ENCODE results near the gene GPRC5C. TPM values are rescaled to one million over a fixed set of nuclear protein-coding genes. Genes with fewer than 3 reads are reported as not detected.

GPRC5C gene
- total RNA-seq, 1 donor, result 2.9 TPM

DNA sequence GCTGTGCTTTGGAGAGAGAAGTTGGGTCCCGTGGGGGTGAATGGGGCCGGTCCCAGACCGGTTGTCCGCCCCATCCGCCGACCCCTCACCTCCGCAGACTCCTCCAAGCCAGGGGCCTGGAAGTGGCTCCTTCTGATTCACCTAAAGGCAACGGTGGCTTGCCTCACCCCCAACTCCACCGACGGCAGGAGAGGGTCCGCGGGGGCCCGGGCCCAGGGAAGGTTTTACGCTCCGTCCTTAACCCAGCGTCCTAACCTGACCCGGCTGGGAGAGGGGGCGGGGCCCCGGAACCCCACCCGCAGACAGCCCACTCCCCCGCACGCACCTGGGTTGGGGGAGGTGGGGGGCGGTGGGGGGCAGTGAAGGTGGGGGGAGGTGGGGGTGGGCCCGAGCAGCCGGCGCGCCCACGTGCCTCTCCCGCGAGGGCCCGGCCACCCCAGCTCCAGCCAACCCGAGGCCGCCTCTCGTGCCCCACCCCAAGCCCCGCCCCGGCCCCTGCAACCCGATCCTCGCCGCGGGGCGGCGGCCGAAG, 21.8 kb downstream of the GPRC5C start:
- H3K4me1 ChIP-seq (ENCODE audit: insufficient read depth, low read length), result peaks cover 4% of the 10 kb centered on the region
- H3K9me3 ChIP-seq (ENCODE audit: low read depth, low read length), result no peaks in the 10 kb centered on the region
- H3K27me3 ChIP-seq (ENCODE audit: insufficient read depth, low read length), result peaks cover 10% of the 10 kb centered on the region
- no peak overlapping the region for H3K4me2 ChIP-seq (ENCODE audit: insufficient read depth, low read length)
- H3K4me3 ChIP-seq (ENCODE audit: insufficient read depth, low read length), result no peak overlapping the region
- H4K20me1 ChIP-seq (ENCODE audit: insufficient read depth, low read length), result no peaks in the 10 kb centered on the region
- H3K27ac ChIP-seq (ENCODE audit: low read depth, low read length), result no peak overlapping the region
- DNase-seq (ENCODE audit: insufficient read length, low spot score, missing footprints), result no peak
- H2AFZ ChIP-seq (ENCODE audit: low read length), result no peak overlapping the region
- no peaks in the 10 kb centered on the region for H3K79me2 ChIP-seq (ENCODE audit: insufficient read depth, low read length)
- no peak for TF ChIP-seq CTCF (IDR thresholded peaks at IDR 0.05; ENCODE audit: extremely low read depth, low read depth, low read length)
- no peaks in the 10 kb centered on the region for H3K36me3 ChIP-seq (ENCODE audit: insufficient read depth, low read length)

DNA sequence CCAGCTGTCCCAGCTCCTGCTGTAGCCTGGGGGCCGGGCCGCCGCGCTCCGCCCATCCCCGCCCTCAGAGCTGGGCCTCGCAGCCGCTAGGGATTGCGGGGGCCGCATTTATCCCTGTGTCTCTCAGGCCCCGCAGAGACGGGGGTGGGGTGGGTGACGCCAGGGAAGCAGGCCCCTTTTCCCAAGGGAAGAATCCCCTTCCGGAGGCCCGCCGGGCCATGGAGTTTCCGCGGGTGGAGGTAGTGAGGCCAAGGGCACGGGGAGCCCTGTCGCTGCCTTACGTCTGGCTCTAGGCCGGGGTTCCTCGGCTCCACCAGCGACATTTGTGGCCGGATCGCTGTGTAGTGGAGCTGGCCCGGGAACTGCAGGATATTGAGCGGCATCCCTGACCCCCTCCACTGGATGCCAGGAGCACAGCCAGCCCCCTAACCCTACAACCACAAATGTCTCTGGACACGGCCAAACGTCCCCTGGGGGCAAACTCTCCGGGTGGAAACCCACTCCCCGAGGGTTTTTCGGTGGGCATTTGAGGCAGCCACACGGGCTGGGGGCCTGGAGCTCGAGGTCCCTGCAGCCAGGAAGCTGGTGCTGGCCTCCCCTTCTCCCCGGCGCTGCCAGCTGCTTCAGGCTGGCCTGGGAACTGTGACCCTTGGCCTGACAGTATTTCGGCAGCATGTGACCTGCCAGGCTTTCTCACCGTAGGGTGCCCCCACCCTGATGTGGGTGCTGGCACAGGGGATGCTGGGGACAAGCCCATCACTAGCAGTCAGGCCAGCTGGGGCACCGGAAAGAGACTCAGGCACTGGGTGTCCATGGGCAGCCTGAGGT, 22.5 kb downstream of the GPRC5C start:
- H3K36me3 ChIP-seq (ENCODE audit: insufficient read depth, low read length), result no peaks in the 10 kb centered on the region
- no peak overlapping the region for H3K27ac ChIP-seq (ENCODE audit: low read depth, low read length)
- DNase-seq (ENCODE audit: insufficient read length, low spot score, missing footprints), result peak; percentile 99
- H3K4me1 ChIP-seq (ENCODE audit: insufficient read depth, low read length), result peaks cover 4% of the 10 kb centered on the region
- no peaks in the 10 kb centered on the region for H3K9me3 ChIP-seq (ENCODE audit: low read depth, low read length)
- peak overlapping the region; percentile 84 for H2AFZ ChIP-seq (ENCODE audit: low read length)
- no peak for TF ChIP-seq CTCF (IDR thresholded peaks at IDR 0.05; ENCODE audit: extremely low read depth, low read depth, low read length)
- peak overlapping the region; percentile 64 for H3K4me3 ChIP-seq (ENCODE audit: insufficient read depth, low read length)
- peak overlapping the region; percentile 73 for H3K4me2 ChIP-seq (ENCODE audit: insufficient read depth, low read length)
- no peaks in the 10 kb centered on the region for H4K20me1 ChIP-seq (ENCODE audit: insufficient read depth, low read length)
- H3K79me2 ChIP-seq (ENCODE audit: insufficient read depth, low read length), result no peaks in the 10 kb centered on the region
- H3K27me3 ChIP-seq (ENCODE audit: insufficient read depth, low read length), result peaks cover 10% of the 10 kb centered on the region

DNA sequence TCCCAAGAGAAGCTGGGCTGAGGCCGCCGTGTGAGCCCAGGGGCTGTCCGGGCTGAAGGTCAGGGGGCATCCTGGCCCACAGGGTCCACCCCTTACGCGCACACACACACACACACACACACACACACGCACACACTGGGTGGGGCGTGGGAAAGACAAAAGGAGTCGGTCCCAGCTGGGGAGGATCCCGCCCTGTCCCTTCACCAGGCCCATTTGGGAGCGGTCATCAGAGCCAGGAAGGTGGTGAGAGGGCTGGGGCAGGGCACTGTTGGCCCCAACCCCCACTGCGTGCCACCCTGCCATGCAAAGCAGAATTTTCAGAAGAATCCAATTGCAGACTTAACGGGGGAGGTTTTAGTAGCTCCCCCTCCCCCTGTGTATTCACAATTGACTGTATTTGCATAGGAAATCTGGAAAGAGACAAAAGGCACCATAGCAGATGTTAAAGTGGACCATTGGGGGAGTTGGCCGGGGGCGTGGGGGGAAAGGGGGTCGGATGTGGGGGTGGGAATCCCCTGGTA, 23.2 kb downstream of the GPRC5C start:
- Histone ChIP-seq H4K20me1 (ENCODE audit: insufficient read depth, low read length) (no peaks in the 10 kb centered on the region), H3K4me2 (ENCODE audit: insufficient read depth, low read length) (no peak overlapping the region), H3K4me3 (ENCODE audit: insufficient read depth, low read length) (no peak overlapping the region), H3K36me3 (ENCODE audit: insufficient read depth, low read length) (no peaks in the 10 kb centered on the region), H3K79me2 (ENCODE audit: insufficient read depth, low read length) (no peaks in the 10 kb centered on the region), H3K4me1 (ENCODE audit: insufficient read depth, low read length) (peaks cover 4% of the 10 kb centered on the region), H2AFZ (ENCODE audit: low read length) (no peak overlapping the region), H3K27me3 (ENCODE audit: insufficient read depth, low read length) (peaks cover 10% of the 10 kb centered on the region), H3K27ac (ENCODE audit: low read depth, low read length) (no peak overlapping the region), H3K9me3 (ENCODE audit: low read depth, low read length) (no peaks in the 10 kb centered on the region)
- TF ChIP-seq CTCF (IDR thresholded peaks at IDR 0.05; ENCODE audit: extremely low read depth, low read depth, low read length), result no peak
- peak; percentile 11 for DNase-seq (ENCODE audit: insufficient read length, low spot score, missing footprints)

DNA sequence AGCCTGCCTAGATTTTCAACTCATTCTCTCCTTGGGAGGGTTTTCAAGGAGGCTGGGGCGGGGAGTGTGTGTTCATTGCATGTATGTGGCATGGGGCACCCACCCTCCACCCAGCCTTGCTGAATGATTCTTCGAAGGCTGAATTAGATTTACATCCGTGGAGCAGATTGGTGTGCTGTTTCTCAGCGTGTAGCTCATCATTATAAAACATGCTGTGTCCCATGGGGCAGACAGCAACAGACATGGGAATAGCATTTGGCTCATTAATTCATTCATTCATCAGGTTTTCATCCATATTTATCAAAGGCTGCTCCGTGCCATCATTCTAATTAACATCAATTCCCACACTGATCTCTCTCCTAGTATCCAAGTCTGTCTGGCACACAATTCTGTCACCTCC, 23.9 kb downstream of the GPRC5C start:
- TF ChIP-seq CTCF (IDR thresholded peaks at IDR 0.05; ENCODE audit: extremely low read depth, low read depth, low read length), result no peak
- Histone ChIP-seq H4K20me1 (ENCODE audit: insufficient read depth, low read length) (no peaks in the 10 kb centered on the region), H2AFZ (ENCODE audit: low read length) (no peak overlapping the region)

More for the DNA sequence above, 23.9 kb downstream of the GPRC5C start:
- DNase-seq (ENCODE audit: insufficient read length, low spot score, missing footprints), result peak; percentile 62
- no peak overlapping the region for H3K27ac ChIP-seq (ENCODE audit: low read depth, low read length)
- no peaks in the 10 kb centered on the region for H3K36me3 ChIP-seq (ENCODE audit: insufficient read depth, low read length)
- no peak overlapping the region for H3K4me2 ChIP-seq (ENCODE audit: insufficient read depth, low read length)
- no peaks in the 10 kb centered on the region for H3K79me2 ChIP-seq (ENCODE audit: insufficient read depth, low read length)
- H3K9me3 ChIP-seq (ENCODE audit: low read depth, low read length), result no peaks in the 10 kb centered on the region
- H3K27me3 ChIP-seq (ENCODE audit: insufficient read depth, low read length), result peaks cover 9% of the 10 kb centered on the region
- peaks cover 4% of the 10 kb centered on the region for H3K4me1 ChIP-seq (ENCODE audit: insufficient read depth, low read length)
- no peak overlapping the region for H3K4me3 ChIP-seq (ENCODE audit: insufficient read depth, low read length)
